GM12872 (cell line): ENCODE measurements around the gene STARD10.

ENCODE experiments used
- TF ChIP-seq, protein P1 (sequence below): IDR thresholded peaks from 3 replicates; pipeline ENCODE4 v1.5.1; 2011; ENCODE audit warnings: low read depth, mild to moderate bottlenecking, low read length, moderate library complexity; ENCODE audit not compliant: insufficient read depth

Gene STARD10

GRCh38 chr11:72784662-72785061, 9.2 kb downstream of the STARD10 start:
- TF ChIP-seq, protein P1, sequence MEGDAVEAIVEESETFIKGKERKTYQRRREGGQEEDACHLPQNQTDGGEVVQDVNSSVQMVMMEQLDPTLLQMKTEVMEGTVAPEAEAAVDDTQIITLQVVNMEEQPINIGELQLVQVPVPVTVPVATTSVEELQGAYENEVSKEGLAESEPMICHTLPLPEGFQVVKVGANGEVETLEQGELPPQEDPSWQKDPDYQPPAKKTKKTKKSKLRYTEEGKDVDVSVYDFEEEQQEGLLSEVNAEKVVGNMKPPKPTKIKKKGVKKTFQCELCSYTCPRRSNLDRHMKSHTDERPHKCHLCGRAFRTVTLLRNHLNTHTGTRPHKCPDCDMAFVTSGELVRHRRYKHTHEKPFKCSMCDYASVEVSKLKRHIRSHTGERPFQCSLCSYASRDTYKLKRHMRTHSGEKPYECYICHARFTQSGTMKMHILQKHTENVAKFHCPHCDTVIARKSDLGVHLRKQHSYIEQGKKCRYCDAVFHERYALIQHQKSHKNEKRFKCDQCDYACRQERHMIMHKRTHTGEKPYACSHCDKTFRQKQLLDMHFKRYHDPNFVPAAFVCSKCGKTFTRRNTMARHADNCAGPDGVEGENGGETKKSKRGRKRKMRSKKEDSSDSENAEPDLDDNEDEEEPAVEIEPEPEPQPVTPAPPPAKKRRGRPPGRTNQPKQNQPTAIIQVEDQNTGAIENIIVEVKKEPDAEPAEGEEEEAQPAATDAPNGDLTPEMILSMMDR = no peak

DNA sequence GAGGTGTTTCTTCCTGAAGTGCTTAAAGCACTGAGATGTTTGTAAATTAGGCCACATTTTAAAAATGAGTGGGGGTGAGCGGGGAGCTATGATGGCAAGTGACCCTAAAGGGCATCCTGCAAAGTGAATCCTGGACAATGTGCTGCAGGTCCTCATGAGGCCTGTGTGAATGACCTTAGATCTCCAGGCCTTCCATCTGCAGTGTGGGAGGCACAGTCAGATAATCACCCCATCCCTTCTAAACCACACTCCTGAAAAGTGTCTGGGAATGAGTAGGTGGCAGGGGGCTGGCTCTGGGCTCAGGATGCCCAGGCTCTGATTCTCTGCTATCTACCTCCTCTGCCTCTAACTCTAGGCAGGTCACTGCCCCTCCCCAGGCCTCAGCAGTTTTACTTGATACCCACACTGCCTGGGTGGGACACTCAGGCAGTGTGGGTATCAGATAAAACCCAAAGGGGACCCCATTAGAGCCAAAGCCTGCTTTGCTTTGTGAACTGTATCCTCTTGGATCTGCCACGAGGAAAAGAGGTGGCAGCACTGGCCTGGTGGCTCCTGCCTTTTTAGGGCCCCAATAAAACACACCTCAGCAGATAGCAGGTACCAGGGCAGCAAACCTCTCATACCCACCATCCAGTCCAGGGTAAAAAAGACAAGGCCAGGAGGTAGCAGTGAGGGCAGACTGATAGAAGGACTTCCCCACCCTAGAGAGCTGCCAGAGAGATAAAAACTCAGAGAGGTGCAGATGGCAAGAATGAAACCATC, 10.5 kb downstream of the STARD10 start:
- TF ChIP-seq, protein P1 = no peak

DNA sequence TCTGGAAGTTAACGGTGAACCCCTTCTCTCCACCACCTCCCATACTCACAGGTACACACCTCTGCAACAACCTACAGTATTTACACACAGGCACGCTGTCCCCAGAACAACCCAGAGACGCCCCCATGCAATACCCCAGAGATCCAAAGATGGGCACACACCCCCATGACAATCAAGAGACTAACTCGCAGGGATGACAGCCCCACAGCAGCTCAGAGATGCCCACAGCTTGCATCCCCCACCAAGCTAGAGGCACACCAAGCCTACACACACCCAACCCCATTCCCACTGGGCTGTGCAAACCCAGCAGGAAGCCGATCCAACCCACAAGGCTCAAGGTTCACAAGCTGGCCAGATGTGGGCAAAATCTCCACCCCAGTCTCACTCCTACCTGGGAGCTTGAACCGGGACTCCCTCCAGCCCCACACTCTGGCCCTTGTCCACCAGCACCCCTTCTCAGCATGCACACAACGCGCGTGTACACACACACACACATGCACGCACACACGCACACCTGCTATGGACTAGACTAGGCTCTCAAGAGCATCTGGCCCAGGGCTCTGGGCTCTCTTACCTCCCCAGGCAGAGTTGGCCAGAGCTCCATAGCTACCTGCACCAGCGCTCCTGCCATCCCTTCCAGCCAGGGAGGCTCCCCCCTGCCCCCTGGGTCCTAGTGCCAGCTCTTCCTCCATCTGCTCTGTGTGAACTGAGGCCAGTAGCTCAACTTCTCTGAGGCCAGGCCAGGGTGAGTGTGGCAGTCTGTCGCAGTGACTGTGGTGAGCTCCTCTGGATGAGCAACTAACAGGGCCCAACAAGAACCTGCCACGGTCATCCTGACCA, 11.5 kb downstream of the STARD10 start:
- TF ChIP-seq, protein P1 = no peak

- TF ChIP-seq, protein P1 = no peak
Measured at GRCh38 chr11:72781313-72782080, 12.3 kb downstream of the STARD10 start.

DNA sequence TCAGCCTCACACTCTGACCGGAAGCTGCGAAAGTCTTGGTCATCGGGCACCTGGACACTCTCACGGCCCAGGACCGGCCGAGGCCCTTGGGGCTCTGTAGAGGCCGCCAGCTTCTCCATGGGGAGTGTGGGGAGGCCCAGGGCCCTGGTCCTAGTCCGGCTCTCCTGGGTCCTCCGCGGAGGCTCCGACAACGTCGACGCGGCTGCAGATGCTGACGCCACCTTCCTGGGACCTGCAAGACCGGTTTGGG, 12.9 kb downstream of the STARD10 start:
- TF ChIP-seq, protein P1 = no peak

- TF ChIP-seq, protein P1 = no peak
Measured at GRCh38 chr11:72780296-72781062, 13.4 kb downstream of the STARD10 start.
